Thymus (tissue), 11 donors: Measurements from ENCODE around the gene ZNF232. TPM values are rescaled to one million over a fixed set of nuclear protein-coding genes. Genes with fewer than 3 reads are reported as not detected.
"Not testable (repeated sequence)": the region's sequence is repeated elsewhere in the genome, so short reads cannot be mapped to it uniquely, and the experiment has no call there.

ENCODE experiments used
- DNase-seq, 9 donors: peaks; one replicate each; pipeline ENCODE4 v3.0.0-alpha.2; 2013; ENCODE audit warnings: low spot score in 9 of 9, low read depth in 6 of 9, missing footprints in 1 of 9
- H3K27ac ChIP-seq, 2 donors: one replicate each; pipeline ENCODE4 v1.5.1; 2013; ENCODE audit warnings: control low read depth in 1 of 2, low read depth in 1 of 2, low read length in 1 of 2, mild to moderate bottlenecking in 1 of 2, moderate library complexity in 1 of 2
- H3K27me3 ChIP-seq, 2 donors: one replicate each; pipeline ENCODE4 v1.5.1; 2013; ENCODE audit warnings: low read length in 1 of 2; ENCODE audit not compliant: control insufficient read depth in 2 of 2, insufficient read depth in 1 of 2
- H3K36me3 ChIP-seq, 2 donors: one replicate each; pipeline ENCODE4 v1.5.1; 2013; ENCODE audit warnings: low read length in 1 of 2, mild to moderate bottlenecking in 1 of 2, moderate library complexity in 1 of 2; ENCODE audit not compliant: control insufficient read depth in 2 of 2, insufficient read depth in 2 of 2
- H3K4me1 ChIP-seq, 2 donors: one replicate each; pipeline ENCODE4 v1.5.1; 2013; ENCODE audit warnings: low read length in 2 of 2; ENCODE audit not compliant: control insufficient read depth in 2 of 2, insufficient read depth in 2 of 2
- H3K4me3 ChIP-seq, 2 donors: one replicate each; pipeline ENCODE4 v1.5.1; 2013; ENCODE audit warnings: low read length in 2 of 2, control low read depth in 1 of 2, mild to moderate bottlenecking in 1 of 2
- H3K9me3 ChIP-seq, 2 donors: one replicate each; pipeline ENCODE4 v1.5.1; 2013; ENCODE audit warnings: low read length in 1 of 2, mild to moderate bottlenecking in 1 of 2; ENCODE audit not compliant: control insufficient read depth in 2 of 2, insufficient read depth in 1 of 2
- WGBS: extraction: QIAGEN DNeasy Blood & Tissue Kit; methylation state at CpG from one replicate; pipeline ENCODE4 v1.1.7; 2013; 5-methylcytosine and 5-hydroxymethylcytosine counted together
- polyA plus RNA-seq: library from polyadenylated mRNA; stranded (reverse); fragments of 200-250 nt; gene quantifications from one replicate; pipeline ENCODE4 v1.2.3, GENCODE V29; 2013
- total RNA-seq: library from RNA; stranded (reverse); fragments of 120-200 nt; gene quantifications from one replicate; pipeline ENCODE4 v1.2.4, GENCODE V29; 2013
- donor health status: healthy.

Gene ZNF232
- total and polyA plus RNA-seq, 2 donors, result 9.5 to 9.9 TPM

- not testable (repeated sequence) for H3K9me3 ChIP-seq
Observed at GRCh38 chr17:5124125-5124760, 12.6 kb upstream of the ZNF232 start.

GRCh38 chr17:5123343-5124124 lies 11.9 kb upstream of the ZNF232 start:
- Histone ChIP-seq H3K27ac (no peak overlapping the region), H3K27me3 (peaks cover 18 to 63% of the 10 kb centered on the region in 2 donors), H3K4me3 (no peak overlapping the region), H3K4me1 (peaks cover 2 to 3% of the 10 kb centered on the region in 2 donors), H3K9me3 (peaks cover 1 to 4% of the 10 kb centered on the region in 2 donors), H3K36me3 (no peaks in the 10 kb centered on the region)
- no peak for DNase-seq
- 59% methylated on average over 53 of the region's 53 CpGs for WGBS

More at GRCh38 chr17:5124125-5124760, 12.6 kb upstream of the ZNF232 start:
- DNase-seq, H3K4me3 ChIP-seq, H3K4me1 ChIP-seq, H3K36me3 ChIP-seq, H3K27ac ChIP-seq: not testable (repeated sequence)
- 92% methylated on average over 5 of the region's 5 CpGs for WGBS
- H3K27me3 ChIP-seq, result peaks cover 18 to 56% of the 10 kb centered on the region in 2 donors

GRCh38 chr17:5122586-5123342 lies 11.1 kb upstream of the ZNF232 start:
- peak overlapping the region; percentile 24 to 28 for H3K4me3 ChIP-seq
- DNase-seq, result no peak
- H3K4me1 ChIP-seq, result peaks cover 2 to 3% of the 10 kb centered on the region in 2 donors
- no peak overlapping the region for H3K27ac ChIP-seq
- peaks cover 2 to 9% of the 10 kb centered on the region in 2 donors for H3K9me3 ChIP-seq
- 16% methylated on average over 75 of the region's 75 CpGs for WGBS
- peaks cover 18 to 70% of the 10 kb centered on the region in 2 donors for H3K27me3 ChIP-seq
- no peaks in the 10 kb centered on the region for H3K36me3 ChIP-seq

GRCh38 chr17:5122056-5122455 lies 10.4 kb upstream of the ZNF232 start:
- H3K27ac ChIP-seq, H3K36me3 ChIP-seq, H3K4me1 ChIP-seq, H3K4me3 ChIP-seq, H3K9me3 ChIP-seq, DNase-seq: not testable (repeated sequence)
- peaks cover 18 to 77% of the 10 kb centered on the region in 2 donors for H3K27me3 ChIP-seq
- 89% methylated on average over 7 of the region's 7 CpGs for WGBS

GRCh38 chr17:5121186-5121841 lies 9.6 kb upstream of the ZNF232 start:
- H3K27ac ChIP-seq, result no peak overlapping the region
- H3K27me3 ChIP-seq, result peaks cover 24 to 84% of the 10 kb centered on the region in 2 donors
- DNase-seq, result no peak
- peaks cover 2 to 9% of the 10 kb centered on the region in 2 donors for H3K9me3 ChIP-seq
- H3K4me1 ChIP-seq, result peaks cover 2 to 3% of the 10 kb centered on the region in 2 donors
- H3K4me3 ChIP-seq, result no peak overlapping the region
- no peaks in the 10 kb centered on the region for H3K36me3 ChIP-seq
- 95% methylated on average over 16 of the region's 16 CpGs for WGBS

GRCh38 chr17:5120436-5121185 lies 8.9 kb upstream of the ZNF232 start:
- not testable (repeated sequence) for DNase-seq, H3K27ac ChIP-seq, H3K4me1 ChIP-seq, H3K4me3 ChIP-seq, H3K36me3 ChIP-seq
- Histone ChIP-seq H3K27me3 (peaks cover 31 to 88% of the 10 kb centered on the region in 2 donors), H3K9me3 (peaks cover 7 to 13% of the 10 kb centered on the region in 2 donors)
- 95% methylated on average over 6 of the region's 6 CpGs for WGBS

- H3K4me3 ChIP-seq, result no peak overlapping the region
- peaks cover 36 to 94% of the 10 kb centered on the region in 2 donors for H3K27me3 ChIP-seq
- 91% methylated on average over 7 of the region's 7 CpGs for WGBS
- peaks cover 2 to 3% of the 10 kb centered on the region in 2 donors for H3K4me1 ChIP-seq
- no peak for DNase-seq
- no peak overlapping the region for H3K27ac ChIP-seq
- no peaks in the 10 kb centered on the region for H3K36me3 ChIP-seq
- H3K9me3 ChIP-seq, result peaks cover 8 to 16% of the 10 kb centered on the region in 2 donors
Observed at GRCh38 chr17:5120036-5120435, 8.4 kb upstream of the ZNF232 start.

GRCh38 chr17:5118219-5118618 lies 6.5 kb upstream of the ZNF232 start:
- WGBS, result 95% methylated on average over 6 of the region's 6 CpGs
- peaks cover 29 to 85% of the 10 kb centered on the region in 2 donors for H3K27me3 ChIP-seq

More at GRCh38 chr17:5118219-5118618, 6.5 kb upstream of the ZNF232 start:
- H3K27ac ChIP-seq, result no peak overlapping the region
- peaks cover 8 to 22% of the 10 kb centered on the region in 2 donors for H3K9me3 ChIP-seq
- DNase-seq, result no peak
- H3K4me3 ChIP-seq, result no peak overlapping the region
- peaks cover 2 to 3% of the 10 kb centered on the region in 2 donors for H3K4me1 ChIP-seq
- H3K36me3 ChIP-seq, result no peaks in the 10 kb centered on the region
